Measurements from ENCODE around the gene PDCD2L.

DNA sequence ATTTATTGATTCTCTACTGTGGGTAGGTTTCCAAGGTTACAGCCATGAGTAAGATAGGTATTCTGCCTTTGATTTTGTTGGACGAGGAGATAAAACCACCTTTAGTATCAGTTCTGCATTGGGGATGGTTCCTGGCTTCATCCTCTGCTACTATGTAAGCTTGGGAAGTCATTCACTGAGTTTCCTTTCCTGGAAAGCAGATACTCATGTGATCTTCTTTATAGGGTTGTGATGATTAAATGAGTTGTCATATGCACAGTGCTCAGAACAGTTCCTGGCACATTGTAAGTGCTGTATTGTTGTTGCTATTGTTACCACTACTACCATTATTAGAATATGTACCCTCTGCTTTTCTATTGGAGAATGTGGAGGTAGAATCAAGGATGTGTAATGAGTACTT, 64.2 kb downstream of the PDCD2L start:
- TF ChIP-seq, protein P1, sequence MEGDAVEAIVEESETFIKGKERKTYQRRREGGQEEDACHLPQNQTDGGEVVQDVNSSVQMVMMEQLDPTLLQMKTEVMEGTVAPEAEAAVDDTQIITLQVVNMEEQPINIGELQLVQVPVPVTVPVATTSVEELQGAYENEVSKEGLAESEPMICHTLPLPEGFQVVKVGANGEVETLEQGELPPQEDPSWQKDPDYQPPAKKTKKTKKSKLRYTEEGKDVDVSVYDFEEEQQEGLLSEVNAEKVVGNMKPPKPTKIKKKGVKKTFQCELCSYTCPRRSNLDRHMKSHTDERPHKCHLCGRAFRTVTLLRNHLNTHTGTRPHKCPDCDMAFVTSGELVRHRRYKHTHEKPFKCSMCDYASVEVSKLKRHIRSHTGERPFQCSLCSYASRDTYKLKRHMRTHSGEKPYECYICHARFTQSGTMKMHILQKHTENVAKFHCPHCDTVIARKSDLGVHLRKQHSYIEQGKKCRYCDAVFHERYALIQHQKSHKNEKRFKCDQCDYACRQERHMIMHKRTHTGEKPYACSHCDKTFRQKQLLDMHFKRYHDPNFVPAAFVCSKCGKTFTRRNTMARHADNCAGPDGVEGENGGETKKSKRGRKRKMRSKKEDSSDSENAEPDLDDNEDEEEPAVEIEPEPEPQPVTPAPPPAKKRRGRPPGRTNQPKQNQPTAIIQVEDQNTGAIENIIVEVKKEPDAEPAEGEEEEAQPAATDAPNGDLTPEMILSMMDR (IDR thresholded peaks at IDR 0.05): no peak
- TF ChIP-seq POLR2A (IDR thresholded peaks at IDR 0.05): no peak

Data from testis (tissue), 2 donors.